Testis (tissue), 2 donors: ENCODE measurements around the gene SIN3A.

Source experiments
- CTCF ChIP-seq, 3 experiments: fragments of 450-650 bp in 2 of 3; fragments of 200-600 bp in 1 of 3; sonication (generic) in 1 of 3; IDR thresholded peaks; one replicate each; pipeline ENCODE4 v1.5.1; 2016 to 2019; ENCODE audit warnings: antibody characterized with exemption in 3 of 3, mild to moderate bottlenecking in 2 of 3, moderate library complexity in 1 of 3
- POLR2A ChIP-seq: fragments of 450-650 bp; IDR thresholded peaks from one replicate; pipeline ENCODE4 v1.6.1; 2017; ENCODE audit warnings: antibody characterized with exemption, mild to moderate bottlenecking, moderate library complexity

- TF ChIP-seq CTCF (IDR thresholded peaks at IDR 0.05) (no peak), POLR2A (no peak)
Measured at GRCh38 chr15:75329571-75329970, 121.9 kb downstream of the SIN3A start.
